ENCODE results near the gene ZNF518B. TPM values are rescaled to one million over a fixed set of nuclear protein-coding genes. Genes with fewer than 3 reads are reported as not detected.

Gene ZNF518B
- total and polyA plus RNA-seq, 8 donors = 17.3 to 28.2 (median 25.9) TPM

GRCh38 chr4:10455133-10455532 lies 2.1 kb downstream of the ZNF518B start:
- Histone ChIP-seq H3K27me3 (peaks cover 0 to 28% of the 10 kb centered on the region in 2 donors), H3K4me1 (peaks cover 3 to 15% of the 10 kb centered on the region in 2 donors), H3K27ac (no peak overlapping the region), H3K9me3 (no peaks in the 10 kb centered on the region), H3K36me3 (peaks cover 0 to 45% of the 10 kb centered on the region in 2 donors), H3K4me3 (no peak overlapping the region)
- DNase-seq (no peak), ATAC-seq (no peak)
- intact Hi-C loops (cut with DNase I) = loop anchor here in 1 of 2 donors (10.0 kb wide), 1 partner anchor 80 kb away; no protein-coding TSS in a partner anchor
- no peak for TF ChIP-seq CTCF (IDR thresholded peaks at IDR 0.05)

- no peak for ATAC-seq
- Histone ChIP-seq H3K27me3 (peaks cover 0 to 24% of the 10 kb centered on the region in 2 donors), H3K36me3 (peaks cover 0 to 49% of the 10 kb centered on the region in 2 donors), H3K4me1 (peaks cover 3 to 15% of the 10 kb centered on the region in 2 donors), H3K4me3 (no peak overlapping the region), H3K9me3 (peaks cover 0 to under 1% of the 10 kb centered on the region in 2 donors), H3K27ac (no peak overlapping the region)
- no peak for TF ChIP-seq CTCF (IDR thresholded peaks at IDR 0.05)
- intact Hi-C loops (cut with DNase I) = loop anchor here in 1 of 2 donors (10.0 kb wide), 1 partner anchor 80 kb away; no protein-coding TSS in a partner anchor
- DNase-seq = no peak
Measured at GRCh38 chr4:10454726-10455125, 2.5 kb downstream of the ZNF518B start.

- no peak overlapping the region for H3K27ac ChIP-seq
- no peak for TF ChIP-seq CTCF (IDR thresholded peaks at IDR 0.05)
- no peak for DNase-seq
- peaks cover 3 to 15% of the 10 kb centered on the region in 2 donors for H3K4me1 ChIP-seq
- no peak overlapping the region for H3K4me3 ChIP-seq
- intact Hi-C loops (cut with DNase I) = loop anchor here in 1 of 2 donors (10.0 kb wide), 1 partner anchor 81 kb away; no protein-coding TSS in a partner anchor
- no peak for ATAC-seq
- H3K9me3 ChIP-seq = peaks cover 0 to 7% of the 10 kb centered on the region in 2 donors
- peaks cover 0 to 55% of the 10 kb centered on the region in 2 donors for H3K36me3 ChIP-seq
- peaks cover 0 to 18% of the 10 kb centered on the region in 2 donors for H3K27me3 ChIP-seq
Measured at GRCh38 chr4:10454121-10454520, 3.1 kb downstream of the ZNF518B start.

- peaks cover 0 to 56% of the 10 kb centered on the region in 2 donors for H3K9me3 ChIP-seq
- H3K27me3 ChIP-seq = no peaks in the 10 kb centered on the region
- DNase-seq = no peak
- no peak for ATAC-seq
- no peak overlapping the region for H3K4me3 ChIP-seq
- no peak overlapping the region for H3K27ac ChIP-seq
- no peaks in the 10 kb centered on the region for H3K4me1 ChIP-seq
- H3K36me3 ChIP-seq = peaks cover 0 to 88% of the 10 kb centered on the region in 2 donors
- no peak for TF ChIP-seq CTCF (IDR thresholded peaks at IDR 0.05)
- intact Hi-C loops (cut with DNase I) = no loop called here
Measured at GRCh38 chr4:10448991-10449390, 8.2 kb downstream of the ZNF518B start.

- DNase-seq = no peak
- intact Hi-C loops (cut with DNase I) = no loop called here
- no peaks in the 10 kb centered on the region for H3K27me3 ChIP-seq
- no peak for ATAC-seq
- peaks cover 0 to 36% of the 10 kb centered on the region in 2 donors for H3K36me3 ChIP-seq
- no peak overlapping the region for H3K4me3 ChIP-seq
- peaks cover 4 to 61% of the 10 kb centered on the region in 2 donors for H3K9me3 ChIP-seq
- H3K27ac ChIP-seq = no peak overlapping the region
- H3K4me1 ChIP-seq = no peaks in the 10 kb centered on the region
- no peak for TF ChIP-seq CTCF (IDR thresholded peaks at IDR 0.05)
Measured at GRCh38 chr4:10442976-10443375, 14.2 kb downstream of the ZNF518B start.
